ENCODE data around the gene DHX8. TPM values are rescaled to one million over a fixed set of nuclear protein-coding genes. Genes with fewer than 3 reads are reported as not detected.
A peak's percentile ranks its signal among the peaks of the same experiment; 100 is the strongest.

DHX8 gene
- total RNA-seq, 1 experiment from 2014 or later: 75.2 TPM

DNA sequence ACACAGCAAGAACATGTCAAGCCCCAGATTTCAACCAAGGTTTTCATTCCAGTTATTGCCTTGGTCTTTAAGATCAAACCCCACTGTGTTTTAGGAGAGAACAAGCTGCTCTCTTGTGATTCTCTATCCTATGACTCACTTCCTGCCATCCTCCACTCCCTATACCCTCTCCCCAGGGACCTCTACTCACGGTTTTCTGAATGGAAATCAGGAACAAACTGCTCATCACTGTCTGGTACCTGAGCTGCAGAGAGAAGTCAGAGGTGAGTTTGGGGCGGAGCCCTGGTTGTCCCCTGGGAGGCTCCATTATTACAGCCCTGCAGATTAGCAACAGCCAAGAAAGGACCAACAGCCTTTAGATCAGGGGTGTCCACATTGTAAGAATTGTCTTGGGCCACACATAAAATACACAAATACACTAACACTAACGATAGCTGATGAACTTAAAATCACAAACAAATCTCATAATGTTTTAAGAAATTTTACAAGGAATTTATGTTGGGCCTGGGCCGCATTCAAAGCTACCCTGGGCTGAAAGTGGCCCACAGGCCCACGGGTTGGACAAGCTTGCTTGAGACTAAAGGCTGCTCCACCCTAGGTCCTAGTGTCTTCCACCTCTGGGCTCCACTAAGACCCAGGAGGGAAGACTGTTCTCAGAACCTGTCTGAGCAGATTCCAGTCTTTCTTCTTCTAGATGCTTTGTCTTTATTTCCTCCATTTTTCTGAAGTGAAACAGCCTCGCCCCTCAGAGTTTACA is 52.6 kb downstream of the DHX8 start:
- DNase-seq (ENCODE audit: low read depth in 1 of 2, low spot score in 2 of 2): peak; percentile 76 to 77

GRCh38 chr17:43540821-43541674 is 57.3 kb downstream of the DHX8 start:
- peaks cover 48% of the 10 kb centered on the region for H3K4me1 ChIP-seq (replicated peaks)

More for the DNA sequence above, 52.6 kb downstream of the DHX8 start:
- no peak overlapping the region for H3K4me3 ChIP-seq
- peaks cover 5% of the 10 kb centered on the region; the same call in 1 of the 2 replicates for H3K36me3 ChIP-seq
- no peaks in the 10 kb centered on the region for H3K27me3 ChIP-seq (replicated peaks)
- H3K27ac ChIP-seq: peak overlapping the region; percentile 66
- H3K4me1 ChIP-seq (replicated peaks): peaks cover 40% of the 10 kb centered on the region
- H3K9me3 ChIP-seq (replicated peaks): no peaks in the 10 kb centered on the region

DNA sequence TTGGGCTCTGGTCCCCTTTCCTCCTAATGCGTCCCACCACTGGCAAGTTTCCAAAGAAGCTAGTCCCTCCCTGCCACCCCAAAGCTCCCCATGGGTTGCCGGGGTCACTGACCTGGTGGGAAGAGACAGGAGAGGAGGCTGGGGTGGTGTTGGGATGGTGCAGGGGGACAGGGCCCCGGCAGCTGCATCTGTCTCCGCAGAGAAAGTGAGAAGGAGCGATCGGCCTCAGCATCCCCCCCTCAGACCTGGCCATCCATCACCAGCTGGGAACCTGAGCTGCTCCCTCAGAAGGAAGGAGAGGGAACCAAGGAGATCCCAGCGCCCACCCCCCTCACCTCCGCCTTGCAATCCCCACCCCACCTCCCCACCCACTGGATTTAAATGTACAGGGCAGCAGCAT is 59.1 kb downstream of the DHX8 start:
- no peak for DNase-seq (ENCODE audit: low read depth in 1 of 2, low spot score in 2 of 2)
- Histone ChIP-seq H3K36me3 (no peaks in the 10 kb centered on the region), H3K4me3 (no peak overlapping the region), H3K9me3 (replicated peaks) (no peaks in the 10 kb centered on the region), H3K27ac (no peak overlapping the region), H3K4me1 (replicated peaks) (peaks cover 44% of the 10 kb centered on the region), H3K27me3 (replicated peaks) (no peaks in the 10 kb centered on the region)

More at GRCh38 chr17:43540821-43541674, 57.3 kb downstream of the DHX8 start:
- Histone ChIP-seq H3K9me3 (replicated peaks) (no peaks in the 10 kb centered on the region), H3K4me3 (no peak overlapping the region), H3K36me3 (no peaks in the 10 kb centered on the region), H3K27ac (no peak overlapping the region), H3K27me3 (replicated peaks) (no peaks in the 10 kb centered on the region)
- no peak for DNase-seq (ENCODE audit: low read depth in 1 of 2, low spot score in 2 of 2)

DNA sequence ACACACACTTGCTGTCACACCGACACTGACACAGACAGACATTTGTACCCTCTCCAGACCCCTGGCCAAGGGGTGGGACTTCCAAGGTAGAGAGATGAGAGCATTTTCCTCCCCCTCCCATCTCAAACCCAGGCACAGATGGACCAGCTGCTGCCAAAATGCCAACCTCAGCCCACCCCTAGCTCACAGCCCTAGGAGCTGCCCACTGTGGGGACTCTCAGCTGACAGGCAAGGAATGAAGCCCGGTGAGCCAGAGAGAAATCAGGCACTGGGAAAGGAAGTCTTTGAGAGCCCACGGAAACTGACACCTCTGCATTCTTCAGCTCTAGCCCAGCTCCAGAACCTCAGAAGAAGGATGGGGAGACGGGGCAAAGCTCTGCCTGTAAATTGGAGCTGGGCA is 59.5 kb downstream of the DHX8 start:
- no peak for DNase-seq (ENCODE audit: low read depth in 1 of 2, low spot score in 2 of 2)
- peaks cover 44% of the 10 kb centered on the region for H3K4me1 ChIP-seq (replicated peaks)

GRCh38 chr17:43543771-43544575 is 60.2 kb downstream of the DHX8 start:
- Histone ChIP-seq H3K4me1 (replicated peaks) (peaks cover 44% of the 10 kb centered on the region), H3K36me3 (no peaks in the 10 kb centered on the region), H3K27me3 (replicated peaks) (no peaks in the 10 kb centered on the region), H3K4me3 (peak overlapping the region; percentile 1; the same call in 1 of the 2 replicates), H3K9me3 (replicated peaks) (no peaks in the 10 kb centered on the region), H3K27ac (peak overlapping the region; percentile 15; the same call in 1 of the 2 replicates)
- DNase-seq (ENCODE audit: low read depth in 1 of 2, low spot score in 2 of 2): no peak

More for the DNA sequence above, 59.5 kb downstream of the DHX8 start:
- Histone ChIP-seq H3K36me3 (no peaks in the 10 kb centered on the region), H3K27me3 (replicated peaks) (no peaks in the 10 kb centered on the region), H3K9me3 (replicated peaks) (no peaks in the 10 kb centered on the region), H3K4me3 (no peak overlapping the region), H3K27ac (no peak overlapping the region)

- no peak for DNase-seq (ENCODE audit: low read depth in 1 of 2, low spot score in 2 of 2)
- Histone ChIP-seq H3K4me1 (replicated peaks) (peaks cover 44% of the 10 kb centered on the region), H3K36me3 (no peaks in the 10 kb centered on the region), H3K4me3 (peak overlapping the region; percentile 49), H3K27ac (peak overlapping the region; percentile 49), H3K27me3 (replicated peaks) (no peaks in the 10 kb centered on the region), H3K9me3 (replicated peaks) (no peaks in the 10 kb centered on the region)
These were observed 61.5 kb downstream of the DHX8 start for GRCh38 chr17:43545383-43545632.

DNA sequence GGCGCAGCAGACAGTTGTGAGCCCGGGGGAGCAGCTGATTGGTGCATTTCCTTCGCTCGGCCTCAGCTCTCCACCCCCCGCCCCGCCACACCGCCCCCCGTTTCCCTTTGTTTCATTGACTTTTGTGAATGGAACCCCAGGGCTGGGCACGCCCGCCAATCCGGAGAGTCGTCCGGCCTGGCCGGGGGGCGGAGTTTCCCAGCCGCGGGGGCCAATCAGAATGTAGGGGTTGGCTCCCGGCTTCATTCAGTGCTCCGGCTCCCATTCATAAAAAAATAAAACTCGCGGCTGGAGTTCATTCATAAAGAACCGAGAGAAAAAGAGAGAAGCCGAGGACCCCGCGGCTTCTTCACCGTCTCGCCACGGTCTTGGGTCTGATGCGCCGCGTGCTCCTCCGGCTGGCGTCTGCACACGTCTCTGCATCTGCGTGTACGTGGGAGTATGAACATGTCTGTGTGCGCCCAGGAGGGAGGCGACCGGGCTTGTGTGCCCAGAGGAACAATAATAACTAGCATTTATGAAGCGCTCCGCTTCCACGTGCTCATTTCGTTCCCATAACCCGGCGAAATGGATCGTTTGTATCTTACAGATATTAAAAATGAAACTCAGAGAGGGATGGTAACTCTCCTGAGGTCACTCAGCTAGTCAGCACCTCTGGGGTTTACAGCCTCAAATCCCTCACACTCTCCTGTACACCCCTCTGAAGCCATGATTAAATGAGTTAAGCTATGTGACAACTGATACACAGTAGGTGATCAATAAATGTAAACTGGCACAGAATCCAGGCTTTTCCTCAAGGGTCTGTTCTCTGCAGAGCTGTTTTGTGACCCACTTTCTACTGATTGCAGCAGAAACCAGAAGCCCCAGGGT is 62.8 kb downstream of the DHX8 start, which contains the start of gene ETV4:
Gene ETV4 (minus strand): TSS at position 22 of the 870 bp plus-strand sequence. CDS start 723 bp downstream, outside the sequence.
- no peaks in the 10 kb centered on the region for H3K27me3 ChIP-seq (replicated peaks)
- no peaks in the 10 kb centered on the region for H3K9me3 ChIP-seq (replicated peaks)
- H3K27ac ChIP-seq: peak within 1 kb of the TSS; percentile 49
- peak within 1 kb of the TSS; percentile 49 for H3K4me3 ChIP-seq
- DNase-seq (ENCODE audit: low read depth in 1 of 2, low spot score in 2 of 2): peak; percentile 93 to 97
- peaks cover 35% of the 10 kb centered on the region for H3K4me1 ChIP-seq (replicated peaks)
- no peaks in the 10 kb centered on the region for H3K36me3 ChIP-seq

GRCh38 chr17:43547189-43547550 is 63.4 kb downstream of the DHX8 start:
- DNase-seq (ENCODE audit: low read depth in 1 of 2, low spot score in 2 of 2): no peak
- Histone ChIP-seq H3K9me3 (replicated peaks) (no peaks in the 10 kb centered on the region), H3K36me3 (no peaks in the 10 kb centered on the region), H3K4me1 (replicated peaks) (peaks cover 33% of the 10 kb centered on the region), H3K4me3 (no peak overlapping the region), H3K27me3 (replicated peaks) (no peaks in the 10 kb centered on the region), H3K27ac (no peak overlapping the region)

DNA sequence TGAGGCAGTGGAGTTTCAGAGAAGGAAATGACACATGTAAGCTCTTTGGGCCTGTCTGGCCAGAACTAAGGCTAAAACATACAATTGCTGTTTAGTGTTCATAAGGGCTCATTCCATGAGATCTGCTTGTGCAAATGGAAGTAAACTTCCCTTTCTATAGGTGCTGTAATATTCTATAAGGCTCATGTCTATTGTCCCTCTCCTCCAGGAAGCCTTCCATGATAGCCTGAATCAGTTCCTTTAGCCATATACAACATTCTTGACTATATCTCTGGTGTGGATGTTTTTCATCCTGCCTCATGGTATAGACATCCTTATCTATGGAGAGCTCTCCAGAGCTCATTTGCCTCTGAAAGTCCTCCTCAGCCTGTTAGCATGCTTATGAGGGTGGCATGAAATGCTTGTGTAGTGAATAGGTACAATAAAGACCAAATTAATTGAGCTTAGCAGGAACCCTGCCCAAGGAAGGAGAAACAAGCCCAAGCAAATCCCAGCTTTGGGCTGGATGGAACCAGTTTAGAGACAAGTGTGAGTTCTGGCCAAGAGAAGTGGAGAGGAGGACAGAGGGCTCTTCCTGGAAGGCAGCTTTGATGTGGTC is 64.0 kb downstream of the DHX8 start:
- no peak for DNase-seq (ENCODE audit: low read depth in 1 of 2, low spot score in 2 of 2)
- H3K27me3 ChIP-seq (replicated peaks): no peaks in the 10 kb centered on the region
- H3K36me3 ChIP-seq: no peaks in the 10 kb centered on the region
- H3K27ac ChIP-seq: no peak overlapping the region
- H3K4me1 ChIP-seq (replicated peaks): peaks cover 33% of the 10 kb centered on the region
- no peak overlapping the region for H3K4me3 ChIP-seq
- H3K9me3 ChIP-seq (replicated peaks): no peaks in the 10 kb centered on the region

- Histone ChIP-seq H3K36me3 (no peaks in the 10 kb centered on the region), H3K4me3 (no peak overlapping the region), H3K27me3 (replicated peaks) (no peaks in the 10 kb centered on the region), H3K4me1 (replicated peaks) (peaks cover 27% of the 10 kb centered on the region), H3K9me3 (replicated peaks) (no peaks in the 10 kb centered on the region), H3K27ac (no peak overlapping the region)
- no peak for DNase-seq (ENCODE audit: low read depth in 1 of 2, low spot score in 2 of 2)
These were observed 65.1 kb downstream of the DHX8 start for GRCh38 chr17:43548689-43549379.

DNA sequence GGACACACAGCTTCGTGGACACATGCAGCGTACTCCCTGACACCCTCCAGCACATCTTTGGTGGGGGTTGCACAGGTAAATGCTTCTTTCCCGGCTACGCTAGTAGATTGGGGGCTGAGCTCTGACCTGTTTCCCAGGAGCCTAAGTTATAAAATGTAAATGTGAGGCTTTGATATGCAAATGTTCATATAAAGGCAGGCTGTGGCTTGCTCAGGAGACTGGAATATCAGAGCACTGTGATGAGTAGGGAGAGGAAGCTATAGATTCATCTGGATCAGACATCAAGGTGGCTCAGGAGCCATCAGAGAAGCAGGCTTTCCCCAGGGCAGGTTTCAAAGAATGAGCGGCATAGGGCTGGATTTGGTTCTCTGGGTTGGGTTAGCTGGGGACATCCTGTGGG is 65.7 kb downstream of the DHX8 start:
- H3K27ac ChIP-seq: no peak overlapping the region
- no peaks in the 10 kb centered on the region for H3K36me3 ChIP-seq

DNA sequence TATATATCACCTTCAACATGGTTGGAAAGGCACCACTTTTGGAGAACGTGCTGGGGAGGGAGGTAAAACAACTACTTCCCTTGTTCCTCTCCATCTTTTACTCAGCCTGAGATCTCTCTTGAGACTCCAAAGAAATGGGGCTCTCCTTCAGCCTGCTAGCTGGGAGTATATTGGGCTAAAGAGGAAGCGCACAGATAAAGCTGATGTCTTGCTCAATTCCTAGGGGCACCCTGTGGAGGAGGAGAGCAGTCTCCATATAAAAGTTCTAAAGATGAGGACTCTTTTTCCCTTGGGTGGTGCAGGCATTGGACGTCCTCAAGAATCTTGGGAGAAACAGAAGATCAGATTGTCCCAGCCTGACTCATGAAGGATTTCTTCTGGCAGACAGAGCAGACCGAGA is 67.0 kb downstream of the DHX8 start:
- no peak for DNase-seq (ENCODE audit: low read depth in 1 of 2, low spot score in 2 of 2)
- no peaks in the 10 kb centered on the region for H3K9me3 ChIP-seq (replicated peaks)
- H3K27me3 ChIP-seq (replicated peaks): no peaks in the 10 kb centered on the region
- H3K4me3 ChIP-seq: no peak overlapping the region
- H3K36me3 ChIP-seq: no peaks in the 10 kb centered on the region
- peaks cover 11% of the 10 kb centered on the region for H3K4me1 ChIP-seq (replicated peaks)
- H3K27ac ChIP-seq: no peak overlapping the region

More for the DNA sequence above, 65.7 kb downstream of the DHX8 start:
- no peak for DNase-seq (ENCODE audit: low read depth in 1 of 2, low spot score in 2 of 2)
- no peaks in the 10 kb centered on the region for H3K9me3 ChIP-seq (replicated peaks)
- H3K4me1 ChIP-seq (replicated peaks): peaks cover 20% of the 10 kb centered on the region
- no peaks in the 10 kb centered on the region for H3K27me3 ChIP-seq (replicated peaks)
- H3K4me3 ChIP-seq: no peak overlapping the region

Measured in SJSA1 (cell line).